DOHH2 (cell line): Measurements from ENCODE around the gene AHI1.

Experiments used
- H3F3A ChIP-seq: fragments of 200-600 bp; sonication (generic), shearing (Covaris generic); 2 replicates; pipeline ENCODE4 v1.6.0; 2016; ENCODE audit warnings: antibody characterized with exemption, mild to moderate bottlenecking; ENCODE audit not compliant: control insufficient read depth, insufficient read depth
- H3K27ac ChIP-seq: fragments of 200-600 bp; sonication (generic); 2 replicates; pipeline ENCODE4 v1.5.1; 2014; ENCODE audit warnings: low read depth, mild to moderate bottlenecking, low read length, moderate library complexity
- H3K27me3 ChIP-seq: fragments of 200-600 bp; sonication (generic); 2 replicates; pipeline ENCODE4 v1.6.1; 2014; ENCODE audit warnings: mild to moderate bottlenecking, low read length, mixed read lengths; ENCODE audit not compliant: control insufficient read depth
- H3K36me3 ChIP-seq: fragments of 200-600 bp; sonication (generic); 2 replicates; pipeline ENCODE4 v1.6.1; 2014; ENCODE audit warnings: mild to moderate bottlenecking, low read length, moderate library complexity, mixed read lengths; ENCODE audit not compliant: control insufficient read depth
- H3K4me1 ChIP-seq: fragments of 200-600 bp; sonication (generic); 2 replicates; pipeline ENCODE4 v1.6.1; 2014; ENCODE audit warnings: mild to moderate bottlenecking, low read length, mixed read lengths; ENCODE audit not compliant: control insufficient read depth
- H3K4me2 ChIP-seq: fragments of 200-600 bp; sonication (generic); 2 replicates; pipeline ENCODE4 v1.6.0; 2014; ENCODE audit warnings: mild to moderate bottlenecking, low read length, moderate library complexity
- H3K4me3 ChIP-seq: fragments of 200-600 bp; sonication (generic); 2 replicates; pipeline ENCODE4 v1.5.1; 2014; ENCODE audit warnings: mild to moderate bottlenecking, low read length, mixed read lengths
- H3K79me2 ChIP-seq: fragments of 200-600 bp; sonication (generic); 2 replicates; pipeline ENCODE4 v1.6.1; 2014; ENCODE audit warnings: mild to moderate bottlenecking, low read length, mixed read lengths; ENCODE audit not compliant: control insufficient read depth
- H3K9me2 ChIP-seq: fragments of 200-600 bp; sonication (generic); replicated peaks from 2 replicates; pipeline ENCODE4 v1.6.1; 2014; ENCODE audit warnings: mild to moderate bottlenecking, low read length, mixed read lengths; ENCODE audit not compliant: control insufficient read depth
- H3K9me3 ChIP-seq: fragments of 200-600 bp; sonication (generic); 2 replicates; pipeline ENCODE4 v1.6.1; 2014; ENCODE audit warnings: antibody characterized with exemption, low read length, mixed read lengths; ENCODE audit not compliant: control insufficient read depth, insufficient read depth
- H4K20me1 ChIP-seq: fragments of 200-600 bp; sonication (generic); 2 replicates; pipeline ENCODE4 v1.6.0; 2014; ENCODE audit warnings: low read depth, mild to moderate bottlenecking, antibody characterized with exemption, low read length, moderate library complexity; ENCODE audit not compliant: control insufficient read depth, insufficient read depth
- CTCF ChIP-seq: fragments of 200-600 bp; sonication (generic); IDR thresholded peaks from one replicate; pipeline ENCODE4 v1.5.1; 2014; ENCODE audit warnings: antibody characterized with exemption, mild to moderate bottlenecking, low read depth, low read length; ENCODE audit not compliant: poor library complexity, severe bottlenecking
- EZH2phosphoT487 ChIP-seq: fragments of 200-600 bp; sonication (generic); IDR thresholded peaks from 2 replicates; pipeline ENCODE4 v1.6.1; 2017; ENCODE audit warnings: borderline replicate concordance, mild to moderate bottlenecking, antibody characterized with exemption, low read length, moderate library complexity, mixed read lengths

AHI1 gene

GRCh38 chr6:135240711-135241110 lies 256.8 kb downstream of the AHI1 start:
- TF ChIP-seq CTCF (no peak), EZH2phosphoT487 (no peak)
- no peaks in the 10 kb centered on the region for H3K36me3 ChIP-seq
- no peaks in the 10 kb centered on the region for H3K27me3 ChIP-seq
- no peaks in the 10 kb centered on the region for H3K9me3 ChIP-seq
- no peaks in the 10 kb centered on the region for H3K9me2 ChIP-seq
- no peaks in the 10 kb centered on the region for H4K20me1 ChIP-seq
- H3K4me1 ChIP-seq, result no peaks in the 10 kb centered on the region
- no peaks in the 10 kb centered on the region for H3K79me2 ChIP-seq
- H3K27ac ChIP-seq, result no peak overlapping the region
- no peak overlapping the region for H3K4me3 ChIP-seq
- H3F3A ChIP-seq, result no peaks in the 10 kb centered on the region
- H3K4me2 ChIP-seq, result no peak overlapping the region

- Histone ChIP-seq H3K4me2 (no peak overlapping the region), H3K27ac (no peak overlapping the region), H3K27me3 (no peaks in the 10 kb centered on the region), H3K4me1 (no peaks in the 10 kb centered on the region), H3K9me2 (no peaks in the 10 kb centered on the region), H4K20me1 (no peaks in the 10 kb centered on the region), H3K9me3 (no peaks in the 10 kb centered on the region), H3K36me3 (no peaks in the 10 kb centered on the region), H3K4me3 (no peak overlapping the region), H3F3A (no peaks in the 10 kb centered on the region), H3K79me2 (no peaks in the 10 kb centered on the region)
- TF ChIP-seq EZH2phosphoT487 (no peak), CTCF (no peak)
Measured at GRCh38 chr6:135236732-135237131, 260.8 kb downstream of the AHI1 start.

GRCh38 chr6:135236319-135236718 lies 261.2 kb downstream of the AHI1 start:
- H3K27me3 ChIP-seq, result no peaks in the 10 kb centered on the region
- no peaks in the 10 kb centered on the region for H3F3A ChIP-seq
- no peaks in the 10 kb centered on the region for H3K4me1 ChIP-seq
- H3K9me3 ChIP-seq, result no peaks in the 10 kb centered on the region
- no peak overlapping the region for H3K4me2 ChIP-seq
- no peak for TF ChIP-seq CTCF
- TF ChIP-seq EZH2phosphoT487, result no peak
- H3K4me3 ChIP-seq, result no peak overlapping the region
- no peaks in the 10 kb centered on the region for H3K79me2 ChIP-seq
- no peaks in the 10 kb centered on the region for H3K9me2 ChIP-seq
- no peaks in the 10 kb centered on the region for H4K20me1 ChIP-seq
- no peaks in the 10 kb centered on the region for H3K36me3 ChIP-seq
- no peak overlapping the region for H3K27ac ChIP-seq

- no peaks in the 10 kb centered on the region for H4K20me1 ChIP-seq
- H3K27me3 ChIP-seq, result no peaks in the 10 kb centered on the region
- H3K9me2 ChIP-seq, result no peaks in the 10 kb centered on the region
- no peak overlapping the region for H3K27ac ChIP-seq
- H3K79me2 ChIP-seq, result no peaks in the 10 kb centered on the region
- H3K36me3 ChIP-seq, result no peaks in the 10 kb centered on the region
- H3F3A ChIP-seq, result no peaks in the 10 kb centered on the region
- H3K4me2 ChIP-seq, result no peak overlapping the region
- H3K4me3 ChIP-seq, result no peak overlapping the region
- H3K9me3 ChIP-seq, result no peaks in the 10 kb centered on the region
- no peaks in the 10 kb centered on the region for H3K4me1 ChIP-seq
- TF ChIP-seq EZH2phosphoT487 (no peak), CTCF (no peak)
Measured at GRCh38 chr6:135235716-135236115, 261.8 kb downstream of the AHI1 start.
